Posterior vena cava (tissue), 2 donors: ENCODE measurements around the gene GRAP2. TPM values are rescaled to one million over a fixed set of nuclear protein-coding genes. Genes with fewer than 3 reads are reported as not detected.
"Not testable (repeated sequence)": the region's sequence is repeated elsewhere in the genome, so short reads cannot be mapped to it uniquely, and the experiment has no call there.

Experiments
- DNase-seq: peaks from one replicate; pipeline ENCODE4 v3.0.0-alpha.2; 2020; ENCODE audit warnings: low spot score
- intact Hi-C, 2 donors: fragments of 100-400 bp; cut with DNase I; formaldehyde crosslinking; loops; one replicate each; pipeline versions ENCODE4 v1.14.1 to v1.14.2; 2022 to 2023
- long read RNA-seq, 2 donors: library from polyadenylated mRNA; unstranded; transcript quantifications; one replicate each; pipeline ENCODE4 v2.0.0, GENCODE V29; 2020 to 2021
- total RNA-seq, 2 donors: library from RNA; stranded (reverse); fragmentation: NEBNext Ultra II Directional; extraction: Animal tissue kit (Norgen Biotek cat#: 25700); gene quantifications; one replicate each; pipeline ENCODE4 v1.2.1, GENCODE V29; 2021
- donor health status: DM: yes; HTN: yes; CAD: no.
- donor health status: DM: yes; HTN: yes; CAD: no.

The GRAP2 gene
- total RNA-seq: 1 to 10 TPM; 2.0 to 4.1 TPM
- long read RNA-seq, donor 1, partial matches to known transcripts: 0 of 1 reads
- long read RNA-seq, donor 1, other reads (novel, unspliced or antisense): 1 of 1 reads
- long read RNA-seq, donor 2, partial matches to known transcripts: 0 of 1 reads
- long read RNA-seq, donor 2, other reads (novel, unspliced or antisense): 1 of 1 reads

- intact Hi-C loops: no loop called here
- no peak for DNase-seq
Observed at GRCh38 chr22:39900306-39901227, at the start of gene GRAP2. Gene GRAP2 (plus strand): TSS chr22:39901084. CDS start chr22:39947107, 46,023 bp downstream.

DNA sequence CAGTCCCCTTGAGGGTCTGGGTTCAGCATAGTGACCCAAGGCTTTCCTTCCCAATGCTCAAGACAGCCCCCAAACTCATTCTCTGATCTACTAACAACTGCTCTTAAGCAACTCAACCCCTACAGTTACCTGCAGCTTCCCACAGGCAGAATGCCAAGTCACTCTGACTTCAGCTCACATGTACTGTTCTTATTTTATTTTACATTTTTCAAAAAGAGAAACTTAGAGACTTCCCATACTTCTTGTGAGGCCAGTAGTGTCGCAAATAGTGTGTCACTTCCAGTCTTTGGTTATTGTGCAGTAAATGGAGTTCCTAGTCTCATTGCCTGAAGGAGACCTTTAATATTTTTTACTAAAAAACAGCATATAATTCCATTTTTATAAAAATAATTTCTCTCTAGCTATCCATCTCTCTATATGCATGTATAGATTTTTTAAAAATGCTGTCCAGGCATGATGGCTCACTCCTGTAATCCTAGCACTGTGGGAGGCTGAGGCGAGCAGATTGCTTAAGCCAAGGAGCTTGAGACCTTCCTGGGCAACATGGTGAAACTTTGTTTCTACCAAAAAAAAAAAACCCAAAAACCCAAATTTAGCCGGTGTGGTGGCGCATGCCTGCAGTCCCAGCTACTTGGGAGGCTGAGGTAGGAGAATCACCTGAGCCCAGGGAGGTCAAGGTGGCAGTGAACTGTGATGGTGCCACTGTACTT lies 49.1 kb upstream of the GRAP2 start:
- intact Hi-C loops: no loop called here
- no peak for DNase-seq

DNA sequence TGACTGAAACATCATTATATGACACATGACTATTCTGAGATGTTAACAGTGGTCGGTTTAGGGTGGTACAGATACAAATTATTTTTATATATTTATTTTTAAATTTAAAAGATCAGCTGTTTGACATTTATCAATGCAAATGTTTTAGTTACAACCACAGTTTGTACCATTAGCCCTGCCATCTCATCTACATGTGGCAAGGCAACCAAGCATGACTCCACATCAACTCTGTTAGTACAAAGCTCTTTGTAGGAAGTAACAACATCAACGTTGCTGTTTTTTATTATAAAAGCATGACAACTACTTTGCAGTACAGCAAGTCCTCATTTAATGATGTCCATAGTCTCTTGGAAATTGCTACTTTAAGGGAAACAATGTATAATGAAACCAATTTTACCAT lies 48.1 kb upstream of the GRAP2 start:
- intact Hi-C loops: no loop called here
- DNase-seq: no peak

GRCh38 chr22:39856588-39856987 lies 44.3 kb upstream of the GRAP2 start:
- no peak for DNase-seq
- intact Hi-C loops: no loop called here

GRCh38 chr22:39859903-39860588 lies 40.8 kb upstream of the GRAP2 start:
- intact Hi-C loops: no loop called here
- DNase-seq: no peak

- intact Hi-C loops: no loop called here
- no peak for DNase-seq
Observed at GRCh38 chr22:39868741-39869140, 32.1 kb upstream of the GRAP2 start.

DNA sequence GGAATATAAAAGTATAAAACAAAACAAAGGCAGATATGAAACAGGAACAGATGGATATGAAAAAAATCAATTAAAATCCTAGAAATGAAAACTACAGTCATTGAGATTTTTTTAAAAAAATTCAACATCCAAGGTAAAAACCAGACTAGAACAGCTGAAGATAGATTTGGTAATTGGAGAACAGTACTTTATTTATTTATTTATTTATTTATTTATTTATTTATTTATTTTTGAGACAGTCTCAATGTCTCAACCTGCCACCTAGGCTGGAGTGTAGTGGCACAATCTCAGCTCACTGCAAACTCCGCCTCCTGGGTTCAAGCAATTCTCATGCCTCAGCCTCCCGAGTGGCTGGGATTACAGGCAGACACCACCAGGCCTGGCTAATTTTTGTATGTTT lies 31.1 kb upstream of the GRAP2 start:
- intact Hi-C loops, DNase-seq: not testable (repeated sequence)

DNA sequence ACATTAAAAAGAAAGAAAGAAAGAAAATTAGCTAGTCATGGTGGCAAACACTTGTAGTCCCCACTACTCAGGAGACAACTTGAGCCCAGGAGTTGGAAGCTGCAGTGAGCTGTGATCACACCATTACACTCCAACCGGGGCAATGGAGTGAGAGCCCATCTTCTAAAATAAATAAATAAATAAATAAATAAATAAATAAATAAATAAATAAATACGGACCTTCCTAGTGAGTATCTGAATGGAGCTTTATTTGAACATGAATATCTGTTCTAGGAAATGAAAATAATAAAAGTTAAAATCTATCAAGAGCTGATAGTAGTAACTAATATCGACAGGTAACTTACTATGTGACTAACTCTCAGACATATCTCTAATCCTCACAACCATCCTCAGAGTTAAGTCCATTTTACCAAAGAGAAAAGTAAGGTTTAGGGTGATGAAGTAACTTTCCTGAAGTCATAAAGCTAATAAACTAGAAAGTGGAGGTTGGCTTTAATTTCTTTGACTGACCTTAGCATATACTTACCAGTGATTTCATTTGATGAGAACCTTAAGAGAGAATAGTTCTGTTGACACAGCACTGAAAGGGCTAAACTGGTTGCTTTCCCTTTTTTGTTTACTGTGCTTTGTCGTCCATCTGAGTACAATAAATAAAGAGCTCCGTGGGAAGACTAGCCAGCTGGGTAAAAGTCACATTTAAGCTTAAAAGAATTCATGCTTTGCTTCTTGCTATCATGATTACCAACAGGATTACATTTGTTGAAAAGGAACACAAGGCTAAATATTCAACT lies 29.7 kb upstream of the GRAP2 start:
- DNase-seq: no peak
- intact Hi-C loops: no loop called here

GRCh38 chr22:39872548-39872947 lies 28.3 kb upstream of the GRAP2 start:
- no peak for DNase-seq
- intact Hi-C loops: no loop called here

- intact Hi-C loops: no loop called here
Observed at GRCh38 chr22:39873965-39874364, 26.9 kb upstream of the GRAP2 start.

GRCh38 chr22:39875176-39875885 lies 25.6 kb upstream of the GRAP2 start:
- DNase-seq, intact Hi-C loops: not testable (repeated sequence)

More at GRCh38 chr22:39873965-39874364, 26.9 kb upstream of the GRAP2 start:
- DNase-seq: no peak

DNA sequence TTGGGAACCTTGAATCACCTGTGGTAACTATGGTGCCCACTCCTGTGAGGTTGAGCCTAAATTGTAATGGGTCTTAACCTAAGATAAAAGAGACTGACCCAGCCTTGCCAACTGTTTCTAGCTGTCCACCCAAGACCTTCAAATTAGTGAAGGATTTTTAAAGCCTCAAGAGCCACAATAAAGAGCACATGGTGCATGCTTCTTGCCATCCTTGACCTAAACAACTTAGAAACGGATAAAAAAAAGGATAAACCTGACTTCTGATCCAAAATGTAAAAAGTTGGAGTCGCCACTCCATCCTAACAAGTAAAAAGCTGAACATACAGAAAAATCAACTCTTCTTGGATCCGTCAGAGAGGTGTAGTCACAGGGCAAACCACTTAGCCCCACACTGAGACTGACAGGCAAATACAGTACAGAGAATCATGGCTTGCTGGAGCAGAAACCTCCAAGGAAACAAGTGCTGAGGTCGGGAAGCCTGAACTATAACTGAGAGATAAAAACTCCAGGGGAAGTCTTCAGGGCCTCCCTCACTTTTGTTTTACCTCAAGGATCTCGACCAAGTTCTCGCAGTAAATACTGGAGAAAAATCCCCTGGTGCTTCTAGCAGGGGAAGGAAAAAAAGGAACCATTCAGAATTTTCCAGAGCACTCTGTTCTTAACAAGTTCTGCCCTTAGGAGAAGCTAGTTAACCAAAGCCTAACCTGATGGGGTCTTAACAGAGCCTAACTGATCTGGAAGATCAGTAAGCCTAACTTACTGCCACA lies 23.6 kb upstream of the GRAP2 start:
- DNase-seq: no peak
- intact Hi-C loops: no loop called here

GRCh38 chr22:39880722-39881121 lies 20.2 kb upstream of the GRAP2 start:
- DNase-seq: no peak
- intact Hi-C loops: no loop called here

DNA sequence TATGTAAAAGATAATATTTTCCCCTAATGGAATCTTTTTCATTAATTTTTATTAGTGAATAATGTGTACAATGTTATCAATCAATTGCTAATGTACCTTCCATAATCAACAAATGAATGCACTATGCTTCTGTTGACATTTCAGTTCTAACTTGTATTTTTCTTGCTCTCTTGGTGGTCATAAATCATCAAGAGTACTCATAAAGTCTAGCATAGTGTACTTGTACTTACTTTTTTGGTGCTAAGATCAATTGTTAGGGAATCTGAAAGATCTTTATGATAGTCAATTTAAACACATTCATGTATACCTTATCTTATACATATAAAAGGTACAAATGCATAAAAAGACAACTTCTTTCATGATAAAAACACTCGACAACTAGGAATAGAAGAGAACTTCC lies 17.8 kb upstream of the GRAP2 start:
- intact Hi-C loops: no loop called here
- DNase-seq: no peak

- DNase-seq, intact Hi-C loops: not testable (repeated sequence)
Observed at GRCh38 chr22:39889924-39890323, 11.0 kb upstream of the GRAP2 start.

- DNase-seq: no peak
- intact Hi-C loops: no loop called here
Observed at GRCh38 chr22:39893526-39893925, 7.4 kb upstream of the GRAP2 start, which contains the start of gene ENTHD1. Gene ENTHD1 (minus strand): TSS chr22:39893760. CDS start chr22:39887748, 6,012 bp downstream.

DNA sequence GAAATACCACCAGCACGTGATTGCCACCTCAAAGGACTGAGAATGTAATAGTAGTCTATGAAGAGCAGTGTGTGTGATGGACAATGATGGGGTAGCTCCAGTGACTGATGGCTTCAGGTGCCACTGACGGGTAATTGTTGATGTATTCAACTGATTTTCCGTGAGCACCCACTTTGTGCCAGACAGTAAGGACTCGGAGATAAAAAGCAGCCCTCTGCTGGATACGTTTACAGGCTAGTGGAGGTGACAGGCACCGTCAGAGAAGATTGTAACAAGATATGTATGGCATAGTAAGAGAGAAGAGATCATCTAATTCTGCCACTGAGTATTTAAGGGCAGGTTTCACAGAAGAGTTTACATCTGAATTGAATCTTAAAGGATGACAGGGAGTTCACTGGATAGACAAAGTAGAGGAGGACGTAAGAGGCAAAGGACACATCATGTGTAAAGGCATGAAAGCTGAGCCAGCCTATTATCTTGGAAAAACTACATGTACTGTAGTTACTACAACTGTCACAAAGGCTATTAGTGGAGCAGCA lies 6.3 kb upstream of the GRAP2 start:
- DNase-seq: no peak

More for the DNA sequence above, 6.3 kb upstream of the GRAP2 start:
- intact Hi-C loops: no loop called here
